HG03103 (cell line): ENCODE data around the gene MAP1A.
"Not testable (repeated sequence)": the region's sequence is repeated elsewhere in the genome, so short reads cannot be mapped to it uniquely, and the experiment has no call there.

ENCODE experiments used
- ATAC-seq: cut with Tn5 transposase; IDR thresholded peaks from one replicate; pipeline ENCODE4 v1.9.1; 2021; ENCODE audit warnings: low read depth; ENCODE audit not compliant: unreplicated experiment

MAP1A gene

DNA sequence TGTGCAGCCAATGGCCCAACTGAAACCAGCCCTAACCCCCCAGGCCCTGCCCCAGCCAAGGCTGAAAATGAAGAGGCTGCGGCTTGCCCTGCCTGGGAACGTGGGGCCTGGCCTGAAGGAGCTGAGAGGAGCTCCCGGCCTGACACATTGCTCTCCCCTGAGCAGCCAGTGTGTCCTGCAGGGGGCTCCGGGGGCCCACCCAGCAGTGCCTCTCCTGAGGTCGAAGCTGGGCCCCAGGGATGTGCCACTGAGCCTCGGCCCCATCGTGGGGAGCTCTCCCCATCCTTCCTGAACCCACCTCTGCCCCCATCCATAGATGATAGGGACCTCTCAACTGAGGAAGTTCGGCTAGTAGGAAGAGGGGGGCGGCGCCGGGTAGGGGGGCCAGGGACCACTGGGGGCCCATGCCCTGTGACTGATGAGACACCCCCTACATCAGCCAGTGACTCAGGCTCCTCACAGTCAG is 11.2 kb downstream of the MAP1A start:
- ATAC-seq: no peak

DNA sequence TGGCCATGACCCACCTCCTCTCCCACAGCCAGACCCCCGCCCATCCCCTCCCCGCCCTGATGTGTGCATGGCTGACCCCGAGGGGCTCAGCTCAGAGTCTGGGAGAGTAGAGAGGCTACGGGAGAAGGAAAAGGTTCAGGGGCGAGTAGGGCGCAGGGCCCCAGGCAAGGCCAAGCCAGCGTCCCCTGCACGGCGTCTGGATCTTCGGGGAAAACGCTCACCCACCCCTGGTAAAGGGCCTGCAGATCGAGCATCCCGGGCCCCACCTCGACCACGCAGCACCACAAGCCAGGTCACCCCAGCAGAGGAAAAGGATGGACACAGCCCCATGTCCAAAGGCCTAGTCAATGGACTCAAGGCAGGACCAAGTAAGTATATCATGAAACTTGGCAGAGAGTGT is 11.7 kb downstream of the MAP1A start:
- ATAC-seq: no peak

DNA sequence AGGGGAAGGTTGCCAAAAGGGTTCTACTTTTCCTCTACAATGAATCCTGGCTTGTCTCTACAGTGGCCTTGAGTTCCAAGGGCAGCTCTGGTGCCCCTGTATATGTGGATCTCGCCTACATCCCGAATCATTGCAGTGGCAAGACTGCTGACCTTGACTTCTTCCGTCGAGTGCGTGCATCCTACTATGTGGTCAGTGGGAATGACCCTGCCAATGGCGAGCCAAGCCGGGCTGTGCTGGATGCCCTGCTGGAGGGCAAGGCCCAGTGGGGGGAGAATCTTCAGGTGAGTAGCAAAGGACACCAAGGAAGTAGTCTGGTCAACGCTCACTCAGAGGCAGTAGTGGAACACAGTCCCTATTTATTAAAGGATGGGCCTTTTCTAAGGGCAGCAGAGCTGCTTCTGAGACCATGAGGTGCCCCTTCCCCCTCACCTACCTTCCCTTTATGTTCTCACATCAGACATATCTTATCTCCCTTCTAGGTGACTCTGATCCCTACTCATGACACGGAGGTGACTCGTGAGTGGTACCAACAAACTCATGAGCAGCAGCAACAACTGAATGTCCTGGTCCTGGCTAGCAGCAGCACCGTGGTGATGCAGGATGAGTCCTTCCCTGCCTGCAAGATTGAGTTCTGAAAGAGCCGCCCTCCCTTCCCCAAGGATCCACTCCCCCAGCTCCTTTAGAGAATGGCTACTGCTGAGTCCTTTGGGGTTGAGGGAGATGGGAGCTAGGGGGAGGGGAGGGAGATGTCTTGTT is 12.4 kb downstream of the MAP1A start:
- no peak for ATAC-seq

DNA sequence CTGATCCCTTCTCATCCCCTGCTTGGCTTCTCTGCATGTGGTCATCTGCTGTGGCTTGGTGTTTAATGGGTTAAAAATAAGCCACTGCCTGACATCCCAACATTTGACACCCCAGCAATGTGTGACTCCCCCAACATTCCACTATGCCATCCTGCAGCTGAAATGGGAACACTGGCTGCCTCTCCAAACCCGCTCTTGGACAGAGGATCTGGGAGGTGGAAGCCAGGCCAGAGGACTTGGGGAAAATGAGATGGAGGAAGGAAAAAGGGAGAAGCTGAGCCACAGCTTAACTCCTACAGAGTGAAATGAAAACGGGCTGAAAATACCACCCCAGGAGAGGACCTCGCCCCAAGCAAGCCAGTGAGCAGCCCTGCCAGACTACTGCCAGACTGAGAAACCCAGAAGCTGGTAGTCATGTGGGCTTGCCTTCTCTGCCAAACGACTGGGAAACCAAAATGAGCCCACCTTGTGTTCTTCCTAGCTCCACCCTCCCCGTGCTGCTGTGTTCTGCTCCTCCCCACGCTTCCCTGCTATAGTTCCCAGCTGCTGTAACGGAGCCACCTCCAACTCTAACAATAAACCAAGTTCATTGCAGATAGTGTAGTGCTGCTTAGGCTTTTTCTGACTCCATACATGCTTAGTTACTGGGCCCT is 13.7 kb downstream of the MAP1A start:
- ATAC-seq: no peak

DNA sequence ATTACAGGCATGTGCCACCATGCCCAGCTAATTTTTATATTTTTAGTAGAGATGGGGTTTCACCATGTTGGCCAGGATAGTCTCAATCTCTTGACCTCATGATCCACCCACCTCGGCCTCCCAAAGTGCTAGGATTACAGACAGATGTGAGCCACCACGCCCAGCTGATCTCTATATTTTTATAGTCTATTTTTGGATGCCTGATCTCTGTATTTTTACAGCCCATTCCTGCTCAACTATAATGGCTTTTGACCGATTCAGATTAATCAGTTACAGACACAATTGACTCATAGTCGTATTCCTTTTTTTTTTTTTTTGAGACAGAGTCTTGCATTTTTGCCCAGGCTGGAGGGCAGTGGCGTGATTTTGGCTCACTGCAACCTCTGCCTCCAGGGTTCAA is 15.4 kb downstream of the MAP1A start:
- ATAC-seq: not testable (repeated sequence)

DNA sequence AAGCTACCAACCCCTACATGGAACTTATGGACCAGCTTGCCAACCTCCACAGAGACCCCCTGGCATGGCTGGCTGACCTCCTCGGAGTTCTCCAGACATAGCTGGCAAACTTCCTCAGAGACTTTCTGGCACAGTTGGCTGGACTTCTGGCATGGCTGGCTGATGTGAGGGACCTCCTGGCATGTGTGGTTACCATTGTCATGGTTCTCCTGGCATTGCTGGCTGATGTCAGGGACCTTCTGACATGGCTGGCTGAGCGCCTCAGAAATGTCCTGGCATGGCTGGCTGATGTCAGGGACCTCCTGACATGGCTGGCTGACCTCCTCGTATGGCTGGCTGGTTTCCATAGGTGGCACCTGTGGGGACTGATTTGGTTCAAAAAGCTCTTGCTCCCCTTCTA is 17.5 kb downstream of the MAP1A start:
- ATAC-seq: no peak

DNA sequence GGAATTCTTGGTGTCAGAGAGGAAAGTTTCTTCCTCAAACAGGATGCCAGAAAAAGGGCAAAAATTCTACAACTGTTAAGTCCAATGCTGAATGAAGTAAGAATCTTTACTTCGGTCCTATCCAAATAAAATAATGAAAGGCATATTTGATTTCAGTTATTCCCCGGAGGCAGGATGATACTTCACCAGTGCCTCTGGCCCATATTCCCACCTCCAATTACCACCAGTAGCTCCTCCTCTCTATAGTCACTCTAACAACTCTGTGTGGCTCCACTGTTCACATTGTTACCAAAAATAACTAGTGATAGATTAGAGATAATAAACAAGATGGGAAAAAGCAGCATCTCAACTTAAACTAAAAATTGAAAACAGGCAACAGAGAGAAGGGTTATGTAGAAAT is 20.7 kb downstream of the MAP1A start:
- ATAC-seq: no peak

DNA sequence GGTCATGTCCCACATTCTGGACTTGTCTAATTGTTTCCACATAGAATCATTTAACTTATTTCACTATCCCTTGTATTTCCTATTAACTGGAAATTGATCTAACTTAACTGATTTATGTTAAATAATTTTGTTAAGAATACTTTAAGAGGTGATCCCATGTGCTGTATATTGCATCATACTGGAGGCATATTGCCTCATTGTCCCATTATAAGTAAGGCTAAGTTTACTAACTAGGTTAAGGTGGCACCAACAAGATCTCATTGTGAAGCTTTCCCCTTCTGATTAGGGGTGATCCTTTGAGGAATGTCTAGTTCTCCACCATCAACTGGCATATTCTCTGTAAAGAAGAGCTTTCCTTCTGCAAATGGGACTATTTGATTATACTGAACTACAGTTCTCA is 24.4 kb downstream of the MAP1A start:
- ATAC-seq: no peak

DNA sequence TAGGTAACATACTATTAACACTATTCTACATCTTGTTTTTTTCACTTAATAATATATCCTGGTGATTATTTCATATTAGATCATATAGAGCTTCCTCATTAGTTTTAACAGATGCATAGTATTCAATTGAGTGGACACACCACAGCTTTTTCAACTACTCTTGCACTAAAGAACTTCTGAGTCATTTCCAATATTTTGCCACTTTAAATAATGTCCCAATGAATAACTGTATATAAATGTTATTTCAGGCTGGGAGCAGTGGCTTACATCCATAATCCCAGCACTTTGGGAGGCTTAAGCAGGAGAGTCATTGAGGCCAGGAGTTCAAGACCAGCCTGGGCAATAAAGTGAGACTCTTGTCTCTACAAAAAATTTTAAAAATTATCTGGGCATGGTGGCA is 26.9 kb downstream of the MAP1A start:
- no peak for ATAC-seq

DNA sequence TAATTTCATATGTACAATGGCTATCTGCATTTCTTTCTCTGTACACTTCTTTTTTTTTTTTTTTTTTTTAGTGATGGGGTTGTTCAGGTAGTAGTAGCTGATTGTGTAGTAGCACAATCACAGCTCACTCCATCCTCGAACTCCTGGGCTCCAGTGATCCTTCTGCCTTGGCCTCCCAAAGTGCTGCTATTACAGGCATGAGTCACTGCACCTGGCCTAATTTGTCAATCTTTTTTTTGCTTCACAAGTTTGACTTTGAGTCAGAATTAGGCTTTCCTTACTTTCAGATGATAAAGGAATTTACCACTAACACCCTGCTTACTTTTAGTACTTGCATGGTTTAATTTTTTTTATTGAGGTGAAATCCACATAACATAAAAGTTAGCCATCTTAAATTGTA is 28.0 kb downstream of the MAP1A start:
- ATAC-seq: no peak

DNA sequence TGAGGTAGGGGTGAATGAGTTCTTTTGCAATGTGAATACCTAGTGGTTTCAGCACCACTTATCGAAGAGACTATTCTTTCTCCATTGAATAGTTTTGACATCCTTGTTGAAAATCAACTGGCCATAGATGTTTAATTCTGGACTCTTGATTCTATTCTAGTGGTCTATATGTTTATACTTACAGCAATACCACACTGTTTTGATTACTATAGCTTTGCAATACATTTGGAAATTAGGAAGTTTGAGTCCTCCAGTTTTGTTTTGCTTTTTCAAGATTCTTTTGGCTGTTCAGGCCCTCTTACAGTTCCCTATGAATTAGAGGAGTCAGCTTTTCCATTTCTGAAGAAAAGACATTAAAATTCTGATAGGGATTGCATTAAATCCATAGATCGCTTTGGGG is 30.1 kb downstream of the MAP1A start:
- ATAC-seq: no peak

DNA sequence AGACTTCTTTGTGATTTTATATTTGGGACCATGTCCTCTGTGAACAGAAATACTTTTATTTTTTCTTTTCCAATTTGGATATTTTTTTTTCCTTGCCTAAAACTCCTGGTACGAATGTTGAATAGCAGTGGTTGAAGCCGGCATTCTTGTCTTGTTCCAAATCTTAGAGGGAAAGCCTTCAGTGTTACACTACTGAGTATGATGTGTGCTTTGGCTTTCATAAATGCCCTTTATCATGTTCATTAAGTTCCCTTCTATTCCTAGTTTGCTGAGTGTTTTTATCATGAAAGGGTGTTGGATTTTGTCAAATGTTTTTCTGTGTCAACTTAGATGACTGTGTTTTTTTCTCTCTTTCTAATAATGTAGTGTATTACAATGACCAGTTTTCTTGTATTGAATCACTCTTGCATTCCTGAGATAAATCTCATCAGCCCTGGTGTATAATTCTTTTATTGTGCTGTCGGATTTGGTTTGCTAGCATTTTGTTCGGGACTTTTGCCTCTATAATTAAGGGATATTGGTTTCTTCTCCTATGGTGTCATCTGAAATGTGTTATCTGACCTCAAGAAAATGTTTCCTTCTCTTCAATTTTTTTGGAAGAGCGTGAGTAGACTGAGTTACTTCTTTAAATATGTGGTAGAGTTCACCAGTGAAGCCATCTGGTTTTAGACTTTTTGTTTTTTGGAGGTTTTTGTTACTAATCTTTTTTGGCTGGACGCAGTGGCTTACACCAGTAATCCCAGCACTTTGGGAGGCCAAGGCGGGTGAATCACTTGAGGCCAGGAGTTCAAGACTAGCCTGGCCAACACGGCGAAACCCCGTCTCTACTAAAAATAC is 33.3 kb downstream of the MAP1A start:
- no peak for ATAC-seq

DNA sequence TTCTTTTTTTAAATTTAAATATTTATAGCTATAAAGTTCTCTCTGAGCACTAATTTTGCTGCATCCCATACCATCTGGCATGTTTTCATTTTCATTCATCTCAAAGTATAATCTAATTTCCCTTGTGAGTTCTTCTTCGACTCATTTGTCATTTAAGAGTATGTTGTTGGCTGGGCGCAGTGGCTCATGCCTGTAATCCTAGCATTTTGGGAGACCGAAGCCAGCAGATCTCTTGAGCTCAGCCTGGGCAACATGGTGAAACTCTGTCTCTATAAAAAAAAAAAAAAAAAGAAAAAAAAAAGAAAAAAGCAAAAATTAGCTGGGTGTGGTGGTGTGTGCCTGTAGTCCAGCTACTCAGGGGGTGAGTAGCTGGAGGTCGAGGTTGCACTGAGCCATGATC is 34.8 kb downstream of the MAP1A start:
- ATAC-seq: no peak

DNA sequence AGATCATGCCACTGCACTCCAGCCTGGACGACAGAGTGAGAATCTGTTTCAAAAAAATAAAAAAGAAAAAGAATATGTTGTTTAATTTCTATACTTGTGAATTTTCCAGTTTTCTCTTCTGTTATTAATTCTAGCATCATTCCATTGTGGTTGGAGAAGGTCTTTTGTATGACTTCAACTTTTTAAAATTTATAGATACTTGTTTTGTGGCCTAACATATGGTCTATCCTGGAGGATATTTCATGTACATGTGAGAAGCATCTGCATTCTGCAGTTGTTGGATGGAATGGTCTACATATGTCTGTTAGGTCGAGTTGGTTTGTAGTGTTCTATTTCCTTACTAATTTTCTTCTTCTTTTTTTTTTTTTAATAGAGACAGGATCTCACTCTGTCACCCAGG is 35.6 kb downstream of the MAP1A start:
- ATAC-seq: no peak

DNA sequence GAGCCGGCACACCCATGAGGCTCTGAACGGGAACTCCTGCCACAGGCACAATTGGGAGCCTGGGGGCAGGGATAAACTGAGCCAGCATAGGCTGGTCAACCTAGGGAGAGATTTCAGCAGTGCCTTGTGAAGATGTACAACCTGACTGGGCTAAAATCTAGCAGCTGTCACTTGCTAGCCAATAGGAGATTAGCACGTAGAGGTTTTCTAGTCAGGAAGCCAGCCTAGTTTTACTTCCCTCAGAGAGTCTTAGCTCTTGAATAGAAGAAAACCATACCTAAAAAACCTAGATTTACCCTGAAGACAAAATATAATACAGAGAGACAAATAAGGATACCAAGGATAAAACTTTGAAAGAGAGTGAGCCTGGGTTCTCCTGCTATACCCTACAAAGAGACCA is 45.3 kb downstream of the MAP1A start:
- not testable (repeated sequence) for ATAC-seq

DNA sequence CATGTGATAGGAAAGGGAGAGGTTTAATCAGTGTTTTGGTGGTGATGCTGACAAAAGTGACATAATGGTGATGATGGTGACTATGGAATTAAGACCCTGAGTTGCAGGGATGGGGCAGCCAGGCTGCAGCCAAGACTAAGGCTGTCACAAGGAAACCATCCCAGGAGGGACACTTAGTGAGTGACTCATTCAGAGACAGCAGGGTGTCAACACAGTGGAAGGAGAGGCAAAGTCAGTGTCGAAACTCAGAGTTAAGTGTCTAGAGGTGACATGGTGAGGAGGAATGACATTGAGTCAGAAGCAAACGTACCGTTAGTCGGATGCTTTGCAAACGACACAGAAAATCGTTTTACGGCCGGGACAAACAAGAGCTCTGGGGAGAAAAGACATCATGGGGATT is 46.4 kb downstream of the MAP1A start:
- ATAC-seq: not testable (repeated sequence)

DNA sequence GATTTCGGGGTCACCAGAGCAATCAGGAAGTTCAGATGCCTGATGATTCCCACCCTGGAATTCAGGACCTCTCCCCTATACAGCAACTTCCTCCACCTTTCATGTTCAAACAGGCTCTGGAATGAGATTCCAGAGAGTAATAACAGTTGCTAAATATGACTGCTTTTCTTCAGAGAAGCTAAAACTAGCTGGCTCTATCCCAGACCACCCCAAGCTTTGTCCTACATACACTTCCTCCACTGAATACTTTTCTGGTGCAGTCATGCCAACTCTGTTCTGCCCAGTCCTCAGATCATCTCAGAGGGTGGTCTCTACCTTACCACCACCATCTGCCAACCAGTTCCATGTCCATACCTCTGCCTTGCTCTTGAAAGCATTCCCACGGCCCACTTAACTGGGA is 49.2 kb downstream of the MAP1A start:
- ATAC-seq: not testable (repeated sequence)

DNA sequence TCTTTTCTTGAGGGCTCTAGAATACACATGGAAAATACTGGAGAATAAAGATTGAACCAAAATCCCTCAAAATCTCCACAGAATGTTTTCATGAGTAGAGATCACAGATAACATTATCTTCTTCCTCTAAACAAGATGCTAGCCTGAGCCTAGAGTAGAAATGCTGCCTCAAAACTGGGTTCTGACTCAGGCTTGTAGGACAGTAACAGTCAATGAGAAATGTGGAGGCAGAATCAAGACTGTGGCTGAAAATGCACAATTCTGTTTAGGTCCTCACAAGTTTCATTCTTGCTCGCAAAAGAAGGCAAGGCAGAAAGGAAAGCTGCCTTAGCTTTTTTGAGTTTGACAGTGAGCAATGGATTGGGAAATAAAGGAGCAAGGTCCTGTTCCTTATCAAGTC is 57.2 kb downstream of the MAP1A start:
- not testable (repeated sequence) for ATAC-seq
